GM21529 (cell line): Measurements from ENCODE around the gene RGS1.

Source experiments
- ATAC-seq: cut with Tn5 transposase; IDR thresholded peaks from one replicate; pipeline ENCODE4 v1.9.1; 2021; ENCODE audit not compliant: unreplicated experiment

The RGS1 gene

DNA sequence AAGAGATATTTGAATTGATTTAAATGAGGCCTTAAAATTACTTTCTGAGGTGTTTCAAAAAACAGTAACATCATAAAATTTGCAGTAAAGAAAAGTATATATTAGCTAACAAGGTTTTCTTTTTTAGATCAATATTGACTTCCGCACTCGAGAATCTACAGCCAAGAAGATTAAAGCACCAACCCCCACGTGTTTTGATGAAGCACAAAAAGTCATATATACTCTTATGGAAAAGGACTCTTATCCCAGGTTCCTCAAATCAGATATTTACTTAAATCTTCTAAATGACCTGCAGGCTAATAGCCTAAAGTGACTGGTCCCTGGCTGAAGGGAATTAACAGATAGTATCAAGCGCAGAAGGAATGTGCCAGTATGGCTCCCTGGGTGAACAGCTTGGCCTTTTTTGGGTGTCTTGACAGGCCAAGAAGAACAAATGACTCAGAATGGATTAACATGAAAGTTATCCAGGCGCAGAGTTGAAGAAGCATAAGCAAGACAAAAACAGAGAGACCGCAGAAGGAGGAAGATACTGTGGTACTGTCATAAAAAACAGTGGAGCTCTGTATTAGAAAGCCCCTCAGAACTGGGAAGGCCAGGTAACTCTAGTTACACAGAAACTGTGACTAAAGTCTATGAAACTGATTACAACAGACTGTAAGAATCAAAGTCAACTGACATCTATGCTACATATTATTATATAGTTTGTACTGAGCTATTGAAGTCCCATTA is 3.6 kb downstream of the RGS1 start:
- peak; percentile 27 for ATAC-seq

DNA sequence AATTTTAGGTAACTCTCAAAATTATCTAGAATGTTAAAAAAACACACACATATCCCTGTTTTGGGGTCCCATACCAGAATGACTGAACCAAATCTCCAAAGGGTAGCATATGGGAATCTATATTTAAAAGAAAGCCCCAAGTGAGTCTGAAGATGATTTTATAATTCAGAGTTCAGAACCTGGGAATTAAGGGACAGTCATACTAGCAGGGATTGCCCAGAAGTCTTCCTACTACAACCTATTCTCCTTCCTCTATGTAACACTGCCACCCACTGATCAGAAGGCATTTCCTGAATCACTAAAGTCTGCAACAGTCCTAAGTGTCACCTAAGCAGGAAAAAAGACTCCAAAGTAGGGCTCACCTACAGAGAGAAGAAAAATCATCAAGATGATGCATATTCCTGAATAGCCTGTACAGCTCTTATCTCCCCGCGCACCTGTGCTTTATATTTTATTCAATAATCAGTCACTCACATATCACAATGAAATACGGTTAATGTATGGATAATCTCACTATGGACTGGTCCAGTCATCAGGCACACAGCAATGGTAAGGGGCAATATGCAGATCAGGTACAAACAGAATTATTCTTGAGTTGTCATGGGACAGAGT is 4.9 kb downstream of the RGS1 start:
- ATAC-seq: peak; percentile 36

GRCh38 chr1:192581131-192581927 is 5.8 kb downstream of the RGS1 start:
- ATAC-seq: peak; percentile 8

DNA sequence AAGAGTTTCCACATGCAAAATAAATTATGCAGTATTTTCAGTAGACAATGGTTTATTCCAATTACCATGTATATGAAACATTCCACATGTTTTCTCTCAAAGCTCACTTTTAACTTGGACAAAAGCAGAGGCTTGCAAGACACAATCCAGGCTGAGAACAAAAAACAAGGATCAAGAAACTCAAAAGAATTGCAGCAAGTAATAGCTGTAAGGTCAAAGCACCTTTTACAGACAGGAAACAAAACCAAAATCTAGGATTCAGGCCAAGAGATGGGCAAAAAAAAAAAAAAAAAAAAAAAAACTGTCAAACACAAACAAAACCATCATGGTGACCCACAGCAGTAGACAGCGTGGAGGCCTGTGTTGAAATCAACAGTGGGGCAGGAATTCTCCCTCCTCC is 9.3 kb downstream of the RGS1 start:
- no peak for ATAC-seq

- no peak for ATAC-seq
Measured at GRCh38 chr1:192587386-192588266, 12.1 kb downstream of the RGS1 start.

GRCh38 chr1:192588546-192588945 is 13.0 kb downstream of the RGS1 start:
- ATAC-seq: no peak

DNA sequence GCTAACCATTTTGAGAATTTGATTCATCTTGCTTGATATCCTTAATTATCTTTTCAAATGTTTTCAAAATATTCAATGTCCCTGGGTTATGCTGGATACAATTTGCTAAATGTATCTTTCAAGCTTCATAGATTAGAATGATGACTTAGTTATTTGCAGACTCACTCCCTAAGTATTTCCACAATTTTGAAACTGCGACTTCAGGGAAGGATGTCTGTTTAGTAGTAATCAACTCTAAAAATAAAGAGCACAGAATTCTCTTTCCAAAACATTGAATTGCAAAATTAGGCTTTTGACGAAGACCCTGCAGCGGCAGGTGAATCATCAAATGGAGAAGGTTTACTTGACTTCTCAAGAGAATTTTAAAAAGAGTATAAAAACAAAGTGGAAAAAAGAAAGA is 14.2 kb downstream of the RGS1 start:
- ATAC-seq: no peak

DNA sequence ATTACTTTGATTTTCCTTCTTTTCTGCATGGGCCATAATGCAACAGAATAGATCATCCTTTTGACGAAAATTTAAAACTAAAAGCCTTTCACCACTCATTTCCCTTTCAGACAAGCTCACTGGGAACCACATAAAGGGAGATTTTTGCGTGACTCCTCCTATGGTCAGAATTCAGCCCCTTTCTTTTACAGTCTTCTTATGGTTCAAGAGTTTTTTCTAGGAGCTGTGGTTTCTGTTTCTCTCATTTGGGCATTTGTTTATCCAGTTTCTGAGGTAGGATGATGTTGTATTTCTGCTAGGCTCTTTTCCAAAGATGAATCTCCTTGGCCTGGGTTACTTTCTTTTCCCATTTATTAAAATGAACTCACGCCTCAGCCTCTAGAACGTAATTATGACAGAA is 16.9 kb downstream of the RGS1 start:
- ATAC-seq: no peak

DNA sequence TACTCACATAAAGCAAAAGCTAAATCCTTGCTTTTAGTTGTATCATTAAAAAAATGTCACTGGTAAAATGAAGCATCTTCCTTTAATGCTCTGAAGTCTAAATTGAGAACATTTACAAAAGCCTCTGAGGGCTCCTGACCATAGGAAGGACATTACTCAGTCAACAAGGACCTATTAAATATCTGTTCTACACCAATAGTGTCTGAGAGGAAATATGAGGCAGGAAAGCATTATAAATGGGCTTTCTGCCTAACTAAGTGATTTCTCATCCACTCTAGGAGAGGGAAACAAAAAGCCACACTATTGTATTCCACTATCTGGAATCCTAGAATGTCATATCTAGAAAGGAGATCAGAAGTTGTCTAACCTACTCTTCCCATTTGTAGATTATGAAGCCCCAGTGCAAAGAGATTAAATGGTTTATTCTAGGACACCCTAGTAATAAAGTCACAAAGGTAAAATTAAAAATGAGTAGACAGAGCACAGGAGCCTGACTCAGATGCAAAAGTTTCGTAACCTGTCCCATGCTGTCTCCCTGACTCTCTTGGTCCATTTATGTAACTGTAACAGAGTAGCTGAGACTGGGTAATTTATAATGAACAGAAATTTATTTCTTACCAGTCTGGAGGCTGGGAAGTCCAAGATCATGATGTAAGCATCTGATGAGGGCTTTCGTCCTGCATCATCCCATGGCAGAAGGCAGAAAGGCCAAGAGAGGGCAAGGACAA is 17.6 kb downstream of the RGS1 start:
- ATAC-seq: no peak

DNA sequence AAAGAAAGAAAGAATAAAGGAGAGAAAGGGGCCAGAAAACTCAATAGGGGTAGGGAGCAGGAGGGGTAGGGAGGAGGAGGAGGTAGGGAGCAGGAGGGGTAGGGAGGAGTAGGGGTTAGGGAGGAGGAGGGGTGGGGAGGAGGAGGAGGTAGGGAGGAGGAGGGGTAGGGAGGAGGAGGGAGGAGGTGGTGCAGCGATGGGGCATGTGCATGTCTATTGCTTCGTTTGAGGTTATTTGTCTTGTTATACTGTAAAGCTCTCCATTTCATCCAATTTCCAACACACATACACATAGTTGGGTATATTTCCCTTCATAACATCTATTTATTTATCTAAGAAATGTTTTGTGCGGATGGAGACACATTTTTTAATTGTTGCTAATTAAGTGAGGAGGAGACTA is 19.7 kb downstream of the RGS1 start:
- no peak for ATAC-seq

DNA sequence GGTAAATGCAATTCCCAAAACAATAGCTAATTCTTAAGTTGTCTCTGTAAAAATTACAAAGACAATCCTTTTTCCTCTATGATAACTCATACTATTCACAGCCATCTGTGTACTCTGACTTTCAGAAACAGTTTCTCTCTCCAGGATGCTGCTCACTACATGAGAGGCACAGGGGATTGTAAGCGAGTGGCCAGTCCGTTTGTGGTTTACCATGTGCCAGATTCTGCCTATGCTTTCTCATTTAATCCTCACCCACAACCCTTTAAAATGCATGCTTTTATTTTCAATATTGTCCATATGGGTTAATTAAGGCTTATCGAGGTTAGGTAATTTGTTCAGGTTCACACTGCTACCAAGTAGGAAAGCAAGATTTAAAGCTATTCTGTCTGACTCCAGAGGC is 23.0 kb downstream of the RGS1 start:
- no peak for ATAC-seq

DNA sequence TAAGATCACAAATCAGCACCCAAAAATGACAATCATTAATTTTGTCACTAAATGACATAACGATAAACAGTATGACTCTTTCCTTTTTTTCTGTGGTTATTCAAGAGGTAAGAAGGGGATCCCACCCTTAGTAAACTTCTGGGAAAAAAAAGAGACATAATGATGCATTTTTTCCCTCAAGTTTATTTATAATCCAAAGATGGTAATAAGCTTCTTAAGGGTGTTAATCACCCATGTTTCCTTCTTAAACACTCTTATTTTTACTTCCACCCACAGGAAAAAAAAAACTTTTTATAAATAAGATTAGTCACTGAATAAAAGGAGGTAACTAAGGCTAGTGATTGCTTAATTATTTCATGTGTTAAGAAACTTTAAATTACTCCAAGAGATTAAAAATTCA is 24.7 kb downstream of the RGS1 start:
- no peak for ATAC-seq

DNA sequence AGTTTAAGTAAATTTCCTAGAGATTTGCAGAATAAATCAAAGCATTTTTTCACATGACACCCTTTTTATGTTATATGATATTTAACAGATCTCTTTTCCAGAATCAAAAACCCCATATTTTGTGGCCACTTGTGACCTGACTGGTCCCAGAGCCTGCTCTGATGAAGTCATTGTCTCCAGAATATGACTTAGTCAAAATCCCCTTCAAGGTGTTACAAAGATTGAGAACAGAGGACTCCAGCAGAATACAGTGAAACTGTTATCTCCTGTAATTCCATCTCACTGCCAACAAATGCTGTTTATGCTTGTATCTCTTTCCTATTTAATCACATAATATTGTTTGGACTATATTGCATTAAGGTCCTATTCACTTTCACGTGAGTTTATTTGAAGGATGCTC is 25.6 kb downstream of the RGS1 start:
- peak; percentile 60 for ATAC-seq

DNA sequence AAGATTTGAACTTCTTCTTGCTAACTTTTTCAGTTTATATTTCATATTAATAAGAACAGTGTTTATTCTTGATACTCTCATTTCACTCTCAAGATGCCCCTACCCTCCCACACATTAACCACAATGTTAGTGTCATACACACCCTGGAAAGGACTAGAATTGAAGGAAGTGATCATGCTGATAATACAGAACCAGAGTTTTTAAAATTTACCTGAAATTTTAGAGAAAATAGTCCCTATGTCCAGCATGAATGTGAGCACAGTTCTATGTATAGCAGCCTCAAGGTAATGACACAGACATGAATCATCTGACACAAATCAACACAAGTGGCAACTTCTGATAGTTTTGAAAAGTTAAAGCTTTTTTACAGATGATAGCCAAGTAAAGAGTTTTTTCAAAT is 26.0 kb downstream of the RGS1 start:
- ATAC-seq: no peak

GRCh38 chr1:192602757-192603156 is 27.2 kb downstream of the RGS1 start:
- ATAC-seq: no peak

- ATAC-seq: no peak
Measured at GRCh38 chr1:192603218-192603787, 27.7 kb downstream of the RGS1 start.

GRCh38 chr1:192604979-192605620 is 29.5 kb downstream of the RGS1 start:
- peak; percentile 25 for ATAC-seq

GRCh38 chr1:192608671-192609070 is 33.1 kb downstream of the RGS1 start:
- ATAC-seq: no peak
